Urinary bladder (tissue), 4 donors: ENCODE measurements around the gene DCHS1. TPM values are rescaled to one million over a fixed set of nuclear protein-coding genes. Genes with fewer than 3 reads are reported as not detected.
A peak's percentile ranks its signal among the peaks of the same experiment; 100 is the strongest.
"Not testable (repeated sequence)": the region's sequence is repeated elsewhere in the genome, so short reads cannot be mapped to it uniquely, and the experiment has no call there.

ENCODE experiments used
- DNase-seq: peaks from one replicate; pipeline ENCODE4 v3.0.0-alpha.2; 2015; ENCODE audit errors: extremely low spot score
- H3K27ac ChIP-seq: one replicate; pipeline ENCODE4 v1.5.1; 2013; ENCODE audit warnings: low read depth, mild to moderate bottlenecking, moderate library complexity
- H3K36me3 ChIP-seq: one replicate; pipeline ENCODE4 v1.6.1; 2013; ENCODE audit warnings: mild to moderate bottlenecking, moderate library complexity; ENCODE audit not compliant: insufficient read depth
- H3K4me1 ChIP-seq: one replicate; pipeline ENCODE4 v1.6.1; 2013; ENCODE audit warnings: mild to moderate bottlenecking, moderate library complexity; ENCODE audit not compliant: insufficient read depth
- H3K4me3 ChIP-seq: one replicate; pipeline ENCODE4 v1.5.1; 2013; ENCODE audit warnings: low read depth, low read length
- WGBS: extraction: QIAGEN DNeasy Blood & Tissue Kit; methylation state at CpG from one replicate; pipeline ENCODE4 v1.1.7; 2013; 5-methylcytosine and 5-hydroxymethylcytosine counted together
- polyA plus RNA-seq: library from polyadenylated mRNA; stranded (reverse); fragments of 200-250 nt; gene quantifications from one replicate; pipeline ENCODE4 v1.2.3, GENCODE V29; 2013
- total RNA-seq: library from RNA; depleted of rRNA; stranded (reverse); fragments of >200 nt; gene quantifications from one replicate; pipeline ENCODE4 v1.2.3, GENCODE V29; 2014
- donor health status: healthy with polysubstance abuse.
- donor health status: healthy.

The DCHS1 gene
- total RNA-seq (49.2 TPM), polyA plus RNA-seq (28.6 TPM)

- Histone ChIP-seq H3K4me1 (no peaks in the 10 kb centered on the region), H3K36me3 (no peaks in the 10 kb centered on the region), H3K27ac (peak within 1 kb of the TSS; percentile 88), H3K4me3 (peak within 1 kb of the TSS; percentile 66)
- WGBS: 6% methylated on average over 41 of the region's 56 CpGs
- DNase-seq: no peak
These were observed at the start of gene DCHS1 for GRCh38 chr11:6655790-6656583. DCHS1 (minus strand) TSS chr11:6655809; CDS start chr11:6641613, 14,196 bp downstream.

- H3K27ac ChIP-seq: no peak overlapping the region
- H3K4me1 ChIP-seq: no peaks in the 10 kb centered on the region
- no peak overlapping the region for H3K4me3 ChIP-seq
- no peak for DNase-seq
- no peaks in the 10 kb centered on the region for H3K36me3 ChIP-seq
- WGBS: 83% methylated on average over 2 of the region's 2 CpGs
These were observed 47.8 kb upstream of the DCHS1 start for GRCh38 chr11:6703247-6704063.

- H3K36me3 ChIP-seq, H3K4me3 ChIP-seq, DNase-seq, H3K27ac ChIP-seq, H3K4me1 ChIP-seq: not testable (repeated sequence)
- WGBS: 51% methylated on average over 3 of the region's 3 CpGs
These were observed 46.3 kb upstream of the DCHS1 start for GRCh38 chr11:6701955-6702354.

- Histone ChIP-seq H3K4me1 (no peaks in the 10 kb centered on the region), H3K27ac (no peak overlapping the region), H3K36me3 (no peaks in the 10 kb centered on the region), H3K4me3 (no peak overlapping the region)
- no peak for DNase-seq
- 34% methylated on average over 1 of the region's 1 CpG for WGBS
These were observed 39.8 kb upstream of the DCHS1 start for GRCh38 chr11:6695377-6695776.

- Histone ChIP-seq H3K27ac (no peak overlapping the region), H3K4me1 (no peaks in the 10 kb centered on the region), H3K4me3 (no peak overlapping the region), H3K36me3 (no peaks in the 10 kb centered on the region)
- 6% methylated on average over 1 of the region's 1 CpG for WGBS
- no peak for DNase-seq
These were observed 38.6 kb upstream of the DCHS1 start for GRCh38 chr11:6694229-6694535.

GRCh38 chr11:6693342-6694228 is 38.0 kb upstream of the DCHS1 start:
- Histone ChIP-seq H3K36me3 (no peaks in the 10 kb centered on the region), H3K4me3 (no peak overlapping the region), H3K27ac (no peak overlapping the region), H3K4me1 (no peaks in the 10 kb centered on the region)
- no peak for DNase-seq
- 91% methylated on average over 1 of the region's 1 CpG for WGBS

- Histone ChIP-seq H3K36me3 (no peaks in the 10 kb centered on the region), H3K4me3 (no peak overlapping the region), H3K27ac (no peak overlapping the region), H3K4me1 (no peaks in the 10 kb centered on the region)
- DNase-seq: no peak
These were observed 36.5 kb upstream of the DCHS1 start for GRCh38 chr11:6692128-6692527.

GRCh38 chr11:6690431-6691132 is 35.0 kb upstream of the DCHS1 start:
- H3K4me3 ChIP-seq, H3K36me3 ChIP-seq, H3K27ac ChIP-seq, DNase-seq, H3K4me1 ChIP-seq: not testable (repeated sequence)
- 76% methylated on average over 8 of the region's 11 CpGs for WGBS

- WGBS: 62% methylated on average over 4 of the region's 4 CpGs
- H3K27ac ChIP-seq: no peak overlapping the region
- H3K4me3 ChIP-seq: no peak overlapping the region
- no peaks in the 10 kb centered on the region for H3K36me3 ChIP-seq
- no peak for DNase-seq
- H3K4me1 ChIP-seq: no peaks in the 10 kb centered on the region
These were observed 32.3 kb upstream of the DCHS1 start for GRCh38 chr11:6687876-6688275.

GRCh38 chr11:6686006-6686405 is 30.4 kb upstream of the DCHS1 start:
- H3K36me3 ChIP-seq: peaks cover 2% of the 10 kb centered on the region
- H3K4me1 ChIP-seq: no peaks in the 10 kb centered on the region
- no peak for DNase-seq
- no peak overlapping the region for H3K4me3 ChIP-seq
- no peak overlapping the region for H3K27ac ChIP-seq

GRCh38 chr11:6684068-6684467 is 28.5 kb upstream of the DCHS1 start:
- not testable (repeated sequence) for H3K36me3 ChIP-seq, H3K27ac ChIP-seq, H3K4me1 ChIP-seq, DNase-seq, H3K4me3 ChIP-seq
- WGBS: 90% methylated on average over 14 of the region's 14 CpGs

GRCh38 chr11:6682936-6683861 is 27.6 kb upstream of the DCHS1 start, which contains the start of gene MRPL17:
MRPL17 (minus strand) TSS chr11:6683340; CDS start chr11:6683296, 44 bp downstream.
- Histone ChIP-seq H3K27ac (peak within 1 kb of the TSS; percentile 95), H3K36me3 (peaks cover 2% of the 10 kb centered on the region), H3K4me1 (no peaks in the 10 kb centered on the region), H3K4me3 (peak within 1 kb of the TSS; percentile 54)
- WGBS: under 1% methylated on average over 70 of the region's 70 CpGs
- DNase-seq: peak; percentile 97
